Spleen (tissue), 11 donors: Measurements from ENCODE around the gene RAB44. TPM values are rescaled to one million over a fixed set of nuclear protein-coding genes. Genes with fewer than 3 reads are reported as not detected.

Experiments
- DNase-seq: peaks from one replicate; pipeline ENCODE4 v3.0.0-alpha.2; 2020
- H3K27ac ChIP-seq, 8 donors: fragments of 200-600 bp; sonication (generic) in 7 of 8; 1 replicate in 4 of 8; 2 replicates in 4 of 8; pipeline versions ENCODE4 v1.5.0 to v1.8.0; 2016 to 2021; ENCODE audit warnings: inconsistent platforms in 4 of 8, mild to moderate bottlenecking in 4 of 8, moderate library complexity in 1 of 8
- H3K27me3 ChIP-seq, 7 donors: fragments of 200-600 bp; sonication (generic) in 6 of 7; replicated peaks in 1 of 7; 1 replicate in 4 of 7; 2 replicates in 3 of 7; pipeline versions ENCODE4 v1.5.0 to v1.8.0; 2016 to 2021; ENCODE audit warnings: inconsistent platforms in 3 of 7, mild to moderate bottlenecking in 1 of 7
- H3K36me3 ChIP-seq, 6 donors: fragments of 200-600 bp; sonication (generic) in 5 of 6; 1 replicate in 4 of 6; 2 replicates in 2 of 6; pipeline versions ENCODE4 v1.5.0 to v1.8.0; 2016 to 2021; ENCODE audit warnings: inconsistent platforms in 2 of 6
- H3K4me1 ChIP-seq, 6 donors: fragments of 200-600 bp; sonication (generic) in 5 of 6; 1 replicate in 3 of 6; 2 replicates in 3 of 6; pipeline versions ENCODE4 v1.5.0 to v1.8.0; 2016 to 2021; ENCODE audit warnings: inconsistent platforms in 3 of 6
- H3K4me3 ChIP-seq, 8 donors: fragments of 200-600 bp; sonication (generic) in 7 of 8; 1 replicate in 4 of 8; 2 replicates in 4 of 8; pipeline versions ENCODE4 v1.5.0 to v1.8.0; 2016 to 2021; ENCODE audit warnings: inconsistent platforms in 4 of 8, mild to moderate bottlenecking in 4 of 8, moderate library complexity in 2 of 8
- H3K9me3 ChIP-seq, 8 donors: fragments of 200-600 bp; sonication (generic) in 7 of 8; 1 replicate in 4 of 8; 2 replicates in 4 of 8; pipeline versions ENCODE4 v1.5.0 to v1.8.0; 2016 to 2021; ENCODE audit warnings: inconsistent platforms in 4 of 8
- POLR2A ChIP-seq, 3 donors: fragments of 450-650 bp; IDR thresholded peaks; one replicate each; pipeline ENCODE4 v1.5.1; 2017; ENCODE audit warnings: antibody characterized with exemption in 3 of 3, mild to moderate bottlenecking in 1 of 3
- POLR2AphosphoS5 ChIP-seq, 3 donors: sonication (generic); formaldehyde crosslinking; IDR thresholded peaks; one replicate each; pipeline ENCODE4 v1.5.1; 2017; ENCODE audit warnings: antibody characterized with exemption in 3 of 3
- WGBS, 5 donors: extraction: QIAGEN DNeasy Blood & Tissue Kit in 3 of 5; methylation state at CpG; one replicate each; pipeline versions ENCODE4 v1.1.5 to v1.1.7; 2013 to 2018; 5-methylcytosine and 5-hydroxymethylcytosine counted together
- intact Hi-C: fragments of 100-400 bp; cut with DNase I; formaldehyde crosslinking; loops from one replicate; pipeline ENCODE4 v1.15.0; 2023; ENCODE audit warnings: low total_unique reads
- polyA plus RNA-seq, 3 donors: library from polyadenylated mRNA; stranded (reverse); fragments of 200-250 nt; gene quantifications; one replicate each; pipeline ENCODE4 v1.2.1, GENCODE V29; 2013
- total RNA-seq, 7 donors: library from RNA; depleted of rRNA in 3 of 7; stranded (reverse); fragments of >200 nt in 3 of 7; fragmentation: NEBNext Ultra II Directional in 4 of 7; extraction: Animal tissue kit (Norgen Biotek cat#: 25700) in 4 of 7; gene quantifications; one replicate each; pipeline versions ENCODE4 v1.1.0 to v1.2.1, GENCODE V29; 2016 to 2021
- TF ChIP-seq, protein P1 (sequence below), 11 experiments: fragments of 200-600 bp in 7 of 11; fragments of 450-650 bp in 4 of 11; sonication (generic) in 4 of 11; IDR thresholded peaks in 8 of 11; conservative IDR thresholded peaks in 3 of 11; 1 replicate in 7 of 11; 2 replicates in 4 of 11; pipeline versions ENCODE4 v1.4.0 to v1.8.0; 2016 to 2021; ENCODE audit warnings: antibody characterized with exemption in 11 of 11, inconsistent platforms in 4 of 11, mild to moderate bottlenecking in 1 of 11
- donor health status: healthy with polysubstance abuse.
- donor health status: DM: no; HTN: no; CAD: no; lungs with moderate emphysema.
- donor health status: DM: no; HTN: no; CAD: no.
- donor health status: Bipolar disorder and iron deficiency.
- donor health status: healthy.
- donor health status: DM: no; HTN: no; CAD: no.
- donor health status: DM: yes; HTN: yes; CAD: no.

RAB44 gene
- total and polyA plus RNA-seq, 10 donors, result 0.06 to 3.5 (median 0.81) TPM

GRCh38 chr6:36744304-36744673, 46.7 kb downstream of the RAB44 start:
- peaks cover 0 to 38% (median 19%) of the 10 kb centered on the region in 6 donors for H3K4me1 ChIP-seq
- DNase-seq, result no peak
- 57 to 67% (median 63%) methylated on average over 2 of the region's 2 CpGs for WGBS, 5 donors
- intact Hi-C loops, result no loop called here
- H3K27me3 ChIP-seq, result no peaks in the 10 kb centered on the region
- TF ChIP-seq POLR2AphosphoS5 (IDR thresholded peaks at IDR 0.05) (no peak), POLR2A (IDR thresholded peaks at IDR 0.05) (no peak)
- TF ChIP-seq, protein P1, sequence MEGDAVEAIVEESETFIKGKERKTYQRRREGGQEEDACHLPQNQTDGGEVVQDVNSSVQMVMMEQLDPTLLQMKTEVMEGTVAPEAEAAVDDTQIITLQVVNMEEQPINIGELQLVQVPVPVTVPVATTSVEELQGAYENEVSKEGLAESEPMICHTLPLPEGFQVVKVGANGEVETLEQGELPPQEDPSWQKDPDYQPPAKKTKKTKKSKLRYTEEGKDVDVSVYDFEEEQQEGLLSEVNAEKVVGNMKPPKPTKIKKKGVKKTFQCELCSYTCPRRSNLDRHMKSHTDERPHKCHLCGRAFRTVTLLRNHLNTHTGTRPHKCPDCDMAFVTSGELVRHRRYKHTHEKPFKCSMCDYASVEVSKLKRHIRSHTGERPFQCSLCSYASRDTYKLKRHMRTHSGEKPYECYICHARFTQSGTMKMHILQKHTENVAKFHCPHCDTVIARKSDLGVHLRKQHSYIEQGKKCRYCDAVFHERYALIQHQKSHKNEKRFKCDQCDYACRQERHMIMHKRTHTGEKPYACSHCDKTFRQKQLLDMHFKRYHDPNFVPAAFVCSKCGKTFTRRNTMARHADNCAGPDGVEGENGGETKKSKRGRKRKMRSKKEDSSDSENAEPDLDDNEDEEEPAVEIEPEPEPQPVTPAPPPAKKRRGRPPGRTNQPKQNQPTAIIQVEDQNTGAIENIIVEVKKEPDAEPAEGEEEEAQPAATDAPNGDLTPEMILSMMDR (IDR thresholded peaks at IDR 0.05 in 8 of 11, conservative IDR thresholded peaks at IDR 0.05 in 3 of 11), result no peak
- H3K4me3 ChIP-seq, result no peak overlapping the region
- peaks cover 0 to 13% (median 9%) of the 10 kb centered on the region in 8 donors for H3K9me3 ChIP-seq
- H3K27ac ChIP-seq, result no peak overlapping the region
- H3K36me3 ChIP-seq, result peaks cover 0 to 31% (median 0%) of the 10 kb centered on the region in 6 donors

DNA sequence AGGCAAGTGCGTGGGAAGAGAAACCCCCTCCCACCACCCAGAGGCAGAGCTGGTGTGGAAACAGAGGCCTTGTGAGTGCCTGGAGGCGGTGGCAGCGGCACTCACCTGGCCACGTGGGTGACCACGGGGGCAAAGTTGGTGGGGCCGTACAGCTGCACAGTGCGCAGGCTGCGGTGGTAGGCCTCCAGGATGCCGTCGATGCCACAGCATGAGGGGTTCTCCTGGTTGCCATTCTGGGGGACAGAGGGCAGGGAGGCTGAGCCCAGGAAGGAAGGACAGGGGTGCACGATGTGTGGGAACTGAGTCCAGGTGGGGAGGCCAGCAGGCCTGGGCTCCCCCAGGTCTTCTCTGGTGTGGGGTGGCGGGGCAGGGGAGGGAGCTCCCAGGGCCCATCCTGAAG, 47.7 kb downstream of the RAB44 start:
- intact Hi-C loops, result no loop called here

DNA sequence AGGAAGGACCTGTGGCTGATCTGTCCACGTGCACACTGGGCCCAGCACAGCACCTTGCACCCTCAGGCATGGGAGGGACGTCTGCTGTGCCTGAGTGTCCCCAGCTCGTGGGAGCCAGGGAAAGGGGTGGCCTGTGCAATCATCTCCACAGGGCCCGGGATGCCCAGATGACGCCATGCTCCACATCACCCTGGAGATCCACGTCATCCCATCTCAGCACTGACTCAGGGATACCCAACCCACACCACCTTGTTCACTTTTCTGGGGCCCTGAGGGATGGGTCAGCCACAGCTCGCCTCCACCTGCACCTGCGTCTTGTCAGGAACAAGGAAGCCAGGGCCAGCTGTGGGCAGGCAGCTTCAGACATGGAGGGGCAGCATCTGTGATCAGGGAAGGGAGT, 48.2 kb downstream of the RAB44 start:
- intact Hi-C loops, result no loop called here
- H3K9me3 ChIP-seq, result peaks cover 0 to 25% (median 18%) of the 10 kb centered on the region in 8 donors
- no peak overlapping the region for H3K27ac ChIP-seq
- TF ChIP-seq, protein P1 (IDR thresholded peaks at IDR 0.05 in 8 of 11, conservative IDR thresholded peaks at IDR 0.05 in 3 of 11), result no peak
- TF ChIP-seq POLR2A (IDR thresholded peaks at IDR 0.05) (no peak), POLR2AphosphoS5 (IDR thresholded peaks at IDR 0.05) (no peak)
- H3K36me3 ChIP-seq, result peaks cover 0 to 38% (median 0%) of the 10 kb centered on the region in 6 donors
- H3K27me3 ChIP-seq, result no peaks in the 10 kb centered on the region
- DNase-seq, result no peak
- no peak overlapping the region for H3K4me3 ChIP-seq
- H3K4me1 ChIP-seq, result peaks cover 0 to 27% (median 9%) of the 10 kb centered on the region in 6 donors
- 81 to 100% (median 89%) methylated on average over 1 to 8 of the region's 8 CpGs for WGBS, 5 donors

More for the DNA sequence above, 47.7 kb downstream of the RAB44 start:
- peaks cover 0 to 33% (median 0%) of the 10 kb centered on the region in 6 donors for H3K36me3 ChIP-seq
- TF ChIP-seq POLR2AphosphoS5 (IDR thresholded peaks at IDR 0.05) (no peak), POLR2A (IDR thresholded peaks at IDR 0.05) (no peak)
- TF ChIP-seq, protein P1 (IDR thresholded peaks at IDR 0.05 in 8 of 11, conservative IDR thresholded peaks at IDR 0.05 in 3 of 11), result no peak
- H3K27ac ChIP-seq, result no peak overlapping the region
- no peak for DNase-seq
- H3K4me1 ChIP-seq, result peaks cover 0 to 31% (median 14%) of the 10 kb centered on the region in 6 donors
- H3K27me3 ChIP-seq, result no peaks in the 10 kb centered on the region
- H3K4me3 ChIP-seq, result no peak overlapping the region
- WGBS, 5 donors, result 90 to 99% (median 91%) methylated on average over 12 of the region's 12 CpGs
- H3K9me3 ChIP-seq, result peaks cover 0 to 21% (median 12%) of the 10 kb centered on the region in 8 donors

GRCh38 chr6:36746251-36746650, 48.6 kb downstream of the RAB44 start:
- H3K4me3 ChIP-seq, result no peak overlapping the region
- H3K9me3 ChIP-seq, result peaks cover 0 to 25% (median 18%) of the 10 kb centered on the region in 8 donors
- H3K27ac ChIP-seq, result no peak overlapping the region
- TF ChIP-seq POLR2AphosphoS5 (IDR thresholded peaks at IDR 0.05) (no peak), POLR2A (IDR thresholded peaks at IDR 0.05) (no peak)
- TF ChIP-seq, protein P1 (IDR thresholded peaks at IDR 0.05 in 8 of 11, conservative IDR thresholded peaks at IDR 0.05 in 3 of 11), result no peak
- H3K4me1 ChIP-seq, result peaks cover 0 to 27% (median 7%) of the 10 kb centered on the region in 6 donors
- DNase-seq, result no peak
- H3K36me3 ChIP-seq, result peaks cover 0 to 38% (median 0%) of the 10 kb centered on the region in 6 donors
- H3K27me3 ChIP-seq, result no peaks in the 10 kb centered on the region
- WGBS, 5 donors, result 88 to 96% (median 91%) methylated on average over 11 to 14 of the region's 14 CpGs
- intact Hi-C loops, result no loop called here
